ENCODE results near the gene TGOLN2.

- TF ChIP-seq CTCF (IDR thresholded peaks at IDR 0.05) (no peak), POLR2A (IDR thresholded peaks at IDR 0.05) (no peak)
These were observed 19.8 kb upstream of the TGOLN2 start for GRCh38 chr2:85347599-85347998.
